GM12878 (cell line): ENCODE measurements around the gene KLHL10. TPM values are rescaled to one million over a fixed set of nuclear protein-coding genes. Genes with fewer than 3 reads are reported as not detected.

Experiments
- ASH2L ChIP-seq: fragments of 300-600, 200-600 bp; sonication (generic); IDR thresholded peaks from 2 replicates; pipeline ENCODE4 v1.6.1; 2017; ENCODE audit warnings: low read depth, mild to moderate bottlenecking, borderline replicate concordance
- BRCA1 ChIP-seq: IDR thresholded peaks from 2 replicates; pipeline ENCODE4 v1.6.1; 2011; ENCODE audit warnings: low read depth, low read length, improper control_type of control experiment
- CBFB ChIP-seq: IDR thresholded peaks from 2 replicates; pipeline ENCODE4 v1.6.1; 2016; ENCODE audit warnings: antibody characterized with exemption, low read depth
- EP300 ChIP-seq, 2 experiments: fragments of 150-350 bp in 1 of 2; IDR thresholded peaks; 2 replicates each; pipeline ENCODE4 v1.6.1; 2011 to 2012; ENCODE audit warnings: low read depth in 2 of 2, low read length in 2 of 2, borderline replicate concordance in 1 of 2, improper control_type of control experiment in 1 of 2, inconsistent platforms in 1 of 2; ENCODE audit not compliant: control insufficient read depth in 1 of 2
- FOS ChIP-seq: IDR thresholded peaks from 3 replicates; pipeline ENCODE4 v1.6.1; 2011; ENCODE audit warnings: borderline replicate concordance; ENCODE audit not compliant: insufficient read length; ENCODE audit errors: extremely low read depth
- JUNB ChIP-seq: IDR thresholded peaks from 2 replicates; pipeline ENCODE4 v1.6.1; 2016; ENCODE audit warnings: antibody characterized with exemption, mild to moderate bottlenecking
- POLR2AphosphoS2 ChIP-seq: IDR thresholded peaks from 2 replicates; pipeline ENCODE4 v1.6.1; 2011; ENCODE audit warnings: low read depth, mild to moderate bottlenecking, low read length, improper control_type of control experiment, moderate library complexity
- RB1 ChIP-seq: fragments of 450-650 bp; formaldehyde crosslinking; IDR thresholded peaks from 2 replicates; pipeline ENCODE4 v1.6.1; 2017; ENCODE audit warnings: mild to moderate bottlenecking, borderline replicate concordance
- SREBF1 ChIP-seq: IDR thresholded peaks from 2 replicates; pipeline ENCODE4 v1.6.1; 2012; ENCODE audit warnings: mild to moderate bottlenecking, low read length
- ZNF207 ChIP-seq: fragments of 450-650 bp; IDR thresholded peaks from 2 replicates; pipeline ENCODE4 v1.6.1; 2014; ENCODE audit warnings: antibody characterized with exemption, mild to moderate bottlenecking, borderline replicate concordance
- ZNF217 ChIP-seq: fragments of 450-650 bp; IDR thresholded peaks from 2 replicates; pipeline ENCODE4 v1.6.1; 2017; ENCODE audit warnings: antibody characterized with exemption, mild to moderate bottlenecking
- polyA plus RNA-seq, 11 experiments: library from polyadenylated mRNA; depleted of rRNA in 4 of 11; unstranded in 6 of 11; stranded (reverse) in 5 of 11; fragments of >200 nt; fragmentation: Nextera tagmentation in 4 of 11; fragmentation: Illumina TruSeq in 1 of 11; extraction: Ambion mirVana in 4 of 11; extraction: Trizol in 1 of 11; gene quantifications; 1 replicate in 1 of 11; 2 replicates in 10 of 11; pipeline versions ENCODE4 v1.2.1 to v1.2.3, GENCODE V29; 2011 to 2016; ENCODE audit warnings: inconsistent platforms in 2 of 11, missing spikeins in 2 of 11, low read depth in 1 of 11
- total RNA-seq, 4 experiments: library from RNA; depleted of rRNA in 3 of 4; stranded (reverse); fragments of >200 nt in 3 of 4; fragmentation: Illumina TruSeq in 1 of 4; extraction: Trizol in 1 of 4; gene quantifications; 2 replicates each; pipeline versions ENCODE4 v1.2.1 to v1.2.3, GENCODE V29; 2013 to 2021
- TF ChIP-seq, protein P1 (sequence below): fragments of 450-650 bp; IDR thresholded peaks from 2 replicates; pipeline ENCODE4 v1.6.1; 2017; ENCODE audit warnings: mild to moderate bottlenecking, moderate library complexity
- TF ChIP-seq, protein P2 (sequence below): fragments of 450-650 bp; IDR thresholded peaks from 2 replicates; pipeline ENCODE4 v1.6.1; 2016; ENCODE audit warnings: mild to moderate bottlenecking, moderate library complexity, borderline replicate concordance
- TF ChIP-seq, protein P3 (sequence below): fragments of 450-650 bp; IDR thresholded peaks from 2 replicates; pipeline ENCODE4 v1.6.1; 2018; ENCODE audit warnings: borderline replicate concordance, mild to moderate bottlenecking; ENCODE audit not compliant: partially characterized antibody
- TF ChIP-seq, protein P4 (sequence below): IDR thresholded peaks from 2 replicates; pipeline ENCODE4 v1.6.1; 2012; ENCODE audit warnings: low read length, inconsistent platforms

The KLHL10 gene
- total and polyA plus RNA-seq, 10 of the 15 experiments (the other 5 are each of a cell fraction or from before 2014, with no cell fraction given), result 0.13 to 0.62 (median 0.20) TPM; not detected in 4

DNA sequence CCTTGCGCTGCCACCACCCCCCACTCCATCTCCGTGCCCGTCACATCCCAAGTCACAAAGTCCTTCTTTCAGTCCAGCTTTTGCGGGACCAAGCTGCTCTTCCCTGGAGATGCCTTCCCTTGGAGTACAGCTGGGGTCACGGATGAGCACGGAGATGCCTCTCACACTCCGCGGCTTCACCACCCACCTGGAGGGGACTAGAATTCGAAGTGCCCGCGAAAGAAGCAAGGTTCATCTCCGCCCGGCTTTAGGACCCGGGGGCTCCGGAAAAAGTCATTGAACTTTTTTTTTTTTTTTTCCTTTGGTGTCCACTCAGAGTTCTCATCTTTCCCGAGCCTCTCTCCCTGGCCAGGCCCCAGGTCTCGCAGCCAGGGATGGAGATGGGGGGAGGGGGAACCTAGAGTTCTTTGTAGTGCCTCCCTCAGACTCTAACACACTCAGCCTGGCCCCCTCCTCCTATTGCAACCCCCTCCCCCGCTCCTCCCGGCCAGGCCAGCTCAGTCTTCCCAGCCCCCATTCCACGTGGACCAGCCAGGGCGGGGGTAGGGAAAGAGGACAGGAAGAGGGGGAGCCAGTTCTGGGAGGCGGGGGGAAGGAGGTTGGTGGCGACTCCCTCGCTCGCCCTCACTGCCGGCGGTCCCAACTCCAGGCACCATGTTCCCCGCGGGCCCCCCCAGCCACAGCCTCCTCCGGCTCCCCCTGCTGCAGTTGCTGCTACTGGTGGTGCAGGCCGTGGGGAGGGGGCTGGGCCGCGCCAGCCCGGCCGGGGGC is 25.1 kb upstream of the KLHL10 start, which contains the start of gene FKBP10 (continued):
- TF ChIP-seq, protein P1, sequence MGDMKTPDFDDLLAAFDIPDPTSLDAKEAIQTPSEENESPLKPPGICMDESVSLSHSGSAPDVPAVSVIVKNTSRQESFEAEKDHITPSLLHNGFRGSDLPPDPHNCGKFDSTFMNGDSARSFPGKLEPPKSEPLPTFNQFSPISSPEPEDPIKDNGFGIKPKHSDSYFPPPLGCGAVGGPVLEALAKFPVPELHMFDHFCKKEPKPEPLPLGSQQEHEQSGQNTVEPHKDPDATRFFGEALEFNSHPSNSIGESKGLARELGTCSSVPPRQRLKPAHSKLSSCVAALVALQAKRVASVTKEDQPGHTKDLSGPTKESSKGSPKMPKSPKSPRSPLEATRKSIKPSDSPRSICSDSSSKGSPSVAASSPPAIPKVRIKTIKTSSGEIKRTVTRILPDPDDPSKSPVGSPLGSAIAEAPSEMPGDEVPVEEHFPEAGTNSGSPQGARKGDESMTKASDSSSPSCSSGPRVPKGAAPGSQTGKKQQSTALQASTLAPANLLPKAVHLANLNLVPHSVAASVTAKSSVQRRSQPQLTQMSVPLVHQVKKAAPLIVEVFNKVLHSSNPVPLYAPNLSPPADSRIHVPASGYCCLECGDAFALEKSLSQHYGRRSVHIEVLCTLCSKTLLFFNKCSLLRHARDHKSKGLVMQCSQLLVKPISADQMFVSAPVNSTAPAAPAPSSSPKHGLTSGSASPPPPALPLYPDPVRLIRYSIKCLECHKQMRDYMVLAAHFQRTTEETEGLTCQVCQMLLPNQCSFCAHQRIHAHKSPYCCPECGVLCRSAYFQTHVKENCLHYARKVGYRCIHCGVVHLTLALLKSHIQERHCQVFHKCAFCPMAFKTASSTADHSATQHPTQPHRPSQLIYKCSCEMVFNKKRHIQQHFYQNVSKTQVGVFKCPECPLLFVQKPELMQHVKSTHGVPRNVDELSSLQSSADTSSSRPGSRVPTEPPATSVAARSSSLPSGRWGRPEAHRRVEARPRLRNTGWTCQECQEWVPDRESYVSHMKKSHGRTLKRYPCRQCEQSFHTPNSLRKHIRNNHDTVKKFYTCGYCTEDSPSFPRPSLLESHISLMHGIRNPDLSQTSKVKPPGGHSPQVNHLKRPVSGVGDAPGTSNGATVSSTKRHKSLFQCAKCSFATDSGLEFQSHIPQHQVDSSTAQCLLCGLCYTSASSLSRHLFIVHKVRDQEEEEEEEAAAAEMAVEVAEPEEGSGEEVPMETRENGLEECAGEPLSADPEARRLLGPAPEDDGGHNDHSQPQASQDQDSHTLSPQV, result no peak
- TF ChIP-seq SREBF1, result no peak
- TF ChIP-seq, protein P2, sequence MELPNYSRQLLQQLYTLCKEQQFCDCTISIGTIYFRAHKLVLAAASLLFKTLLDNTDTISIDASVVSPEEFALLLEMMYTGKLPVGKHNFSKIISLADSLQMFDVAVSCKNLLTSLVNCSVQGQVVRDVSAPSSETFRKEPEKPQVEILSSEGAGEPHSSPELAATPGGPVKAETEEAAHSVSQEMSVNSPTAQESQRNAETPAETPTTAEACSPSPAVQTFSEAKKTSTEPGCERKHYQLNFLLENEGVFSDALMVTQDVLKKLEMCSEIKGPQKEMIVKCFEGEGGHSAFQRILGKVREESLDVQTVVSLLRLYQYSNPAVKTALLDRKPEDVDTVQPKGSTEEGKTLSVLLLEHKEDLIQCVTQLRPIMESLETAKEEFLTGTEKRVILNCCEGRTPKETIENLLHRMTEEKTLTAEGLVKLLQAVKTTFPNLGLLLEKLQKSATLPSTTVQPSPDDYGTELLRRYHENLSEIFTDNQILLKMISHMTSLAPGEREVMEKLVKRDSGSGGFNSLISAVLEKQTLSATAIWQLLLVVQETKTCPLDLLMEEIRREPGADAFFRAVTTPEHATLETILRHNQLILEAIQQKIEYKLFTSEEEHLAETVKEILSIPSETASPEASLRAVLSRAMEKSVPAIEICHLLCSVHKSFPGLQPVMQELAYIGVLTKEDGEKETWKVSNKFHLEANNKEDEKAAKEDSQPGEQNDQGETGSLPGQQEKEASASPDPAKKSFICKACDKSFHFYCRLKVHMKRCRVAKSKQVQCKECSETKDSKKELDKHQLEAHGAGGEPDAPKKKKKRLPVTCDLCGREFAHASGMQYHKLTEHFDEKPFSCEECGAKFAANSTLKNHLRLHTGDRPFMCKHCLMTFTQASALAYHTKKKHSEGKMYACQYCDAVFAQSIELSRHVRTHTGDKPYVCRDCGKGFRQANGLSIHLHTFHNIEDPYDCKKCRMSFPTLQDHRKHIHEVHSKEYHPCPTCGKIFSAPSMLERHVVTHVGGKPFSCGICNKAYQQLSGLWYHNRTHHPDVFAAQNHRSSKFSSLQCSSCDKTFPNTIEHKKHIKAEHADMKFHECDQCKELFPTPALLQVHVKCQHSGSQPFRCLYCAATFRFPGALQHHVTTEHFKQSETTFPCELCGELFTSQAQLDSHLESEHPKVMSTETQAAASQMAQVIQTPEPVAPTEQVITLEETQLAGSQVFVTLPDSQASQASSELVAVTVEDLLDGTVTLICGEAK, result no peak
- TF ChIP-seq BRCA1, result no peak
- no peak for TF ChIP-seq FOS
- TF ChIP-seq, protein P3, sequence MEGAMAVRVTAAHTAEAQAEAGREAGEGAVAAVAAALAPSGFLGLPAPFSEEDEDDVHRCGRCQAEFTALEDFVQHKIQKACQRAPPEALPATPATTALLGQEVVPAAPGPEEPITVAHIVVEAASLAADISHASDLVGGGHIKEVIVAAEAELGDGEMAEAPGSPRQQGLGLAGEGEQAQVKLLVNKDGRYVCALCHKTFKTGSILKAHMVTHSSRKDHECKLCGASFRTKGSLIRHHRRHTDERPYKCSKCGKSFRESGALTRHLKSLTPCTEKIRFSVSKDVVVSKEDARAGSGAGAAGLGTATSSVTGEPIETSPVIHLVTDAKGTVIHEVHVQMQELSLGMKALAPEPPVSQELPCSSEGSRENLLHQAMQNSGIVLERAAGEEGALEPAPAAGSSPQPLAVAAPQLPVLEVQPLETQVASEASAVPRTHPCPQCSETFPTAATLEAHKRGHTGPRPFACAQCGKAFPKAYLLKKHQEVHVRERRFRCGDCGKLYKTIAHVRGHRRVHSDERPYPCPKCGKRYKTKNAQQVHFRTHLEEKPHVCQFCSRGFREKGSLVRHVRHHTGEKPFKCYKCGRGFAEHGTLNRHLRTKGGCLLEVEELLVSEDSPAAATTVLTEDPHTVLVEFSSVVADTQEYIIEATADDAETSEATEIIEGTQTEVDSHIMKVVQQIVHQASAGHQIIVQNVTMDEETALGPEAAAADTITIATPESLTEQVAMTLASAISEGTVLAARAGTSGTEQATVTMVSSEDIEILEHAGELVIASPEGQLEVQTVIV, result no peak
- TF ChIP-seq RB1, result no peak
- no peak for TF ChIP-seq ZNF207
- no peak for TF ChIP-seq EP300 (IDR thresholded peaks at IDR 0.05; ENCODE audit: borderline replicate concordance in 1 of 2, control insufficient read depth in 1 of 2, low read depth in 2 of 2, low read length in 2 of 2)
- no peak for TF ChIP-seq CBFB
- TF ChIP-seq ASH2L, result no peak
- TF ChIP-seq, protein P4, sequence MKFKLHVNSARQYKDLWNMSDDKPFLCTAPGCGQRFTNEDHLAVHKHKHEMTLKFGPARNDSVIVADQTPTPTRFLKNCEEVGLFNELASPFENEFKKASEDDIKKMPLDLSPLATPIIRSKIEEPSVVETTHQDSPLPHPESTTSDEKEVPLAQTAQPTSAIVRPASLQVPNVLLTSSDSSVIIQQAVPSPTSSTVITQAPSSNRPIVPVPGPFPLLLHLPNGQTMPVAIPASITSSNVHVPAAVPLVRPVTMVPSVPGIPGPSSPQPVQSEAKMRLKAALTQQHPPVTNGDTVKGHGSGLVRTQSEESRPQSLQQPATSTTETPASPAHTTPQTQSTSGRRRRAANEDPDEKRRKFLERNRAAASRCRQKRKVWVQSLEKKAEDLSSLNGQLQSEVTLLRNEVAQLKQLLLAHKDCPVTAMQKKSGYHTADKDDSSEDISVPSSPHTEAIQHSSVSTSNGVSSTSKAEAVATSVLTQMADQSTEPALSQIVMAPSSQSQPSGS, result no peak
- TF ChIP-seq POLR2AphosphoS2, result no peak
- TF ChIP-seq ZNF217, result no peak
- no peak for TF ChIP-seq JUNB
